Osteocyte (in vitro differentiated cells): ENCODE measurements around the gene ZCCHC7. TPM values are rescaled to one million over a fixed set of nuclear protein-coding genes. Genes with fewer than 3 reads are reported as not detected.

Source experiments
- DNase-seq: peaks from one replicate; pipeline ENCODE4 v3.0.0; 2021; ENCODE audit warnings: mixed read lengths; ENCODE audit not compliant: unreplicated experiment; ENCODE audit errors: extremely low spot score
- H3K27ac Mint-ChIP-seq: one replicate; pipeline ENCODE4 v1.8.0; 2021; ENCODE audit warnings: mild to moderate bottlenecking, mixed read lengths; ENCODE audit not compliant: unreplicated experiment
- H3K27me3 Mint-ChIP-seq: one replicate; pipeline ENCODE4 v1.8.0; 2021; ENCODE audit warnings: mixed read lengths; ENCODE audit not compliant: unreplicated experiment
- H3K36me3 Mint-ChIP-seq: one replicate; pipeline ENCODE4 v1.8.0; 2021; ENCODE audit warnings: mixed read lengths; ENCODE audit not compliant: unreplicated experiment
- H3K4me1 Mint-ChIP-seq: one replicate; pipeline ENCODE4 v1.8.0; 2021; ENCODE audit warnings: mixed read lengths; ENCODE audit not compliant: unreplicated experiment
- H3K4me3 Mint-ChIP-seq: one replicate; pipeline ENCODE4 v1.8.0; 2021; ENCODE audit warnings: mild to moderate bottlenecking, moderate library complexity, mixed read lengths; ENCODE audit not compliant: unreplicated experiment
- H3K9me3 Mint-ChIP-seq: one replicate; pipeline ENCODE4 v1.8.0; 2021; ENCODE audit warnings: mixed read lengths; ENCODE audit not compliant: unreplicated experiment
- total RNA-seq: library from RNA; stranded (reverse); gene quantifications from 2 replicates; pipeline ENCODE4 v1.2.1, GENCODE V29; 2021
- TF ChIP-seq, protein P1 (sequence below): fragments of 200-600 bp; sonication (generic); IDR thresholded peaks from 2 replicates; pipeline ENCODE4 v1.5.0; 2021; ENCODE audit warnings: antibody characterized with exemption, mild to moderate bottlenecking, moderate library complexity

The ZCCHC7 gene
- total RNA-seq, 1 donor from 2014 or later: 22.8 TPM

DNA sequence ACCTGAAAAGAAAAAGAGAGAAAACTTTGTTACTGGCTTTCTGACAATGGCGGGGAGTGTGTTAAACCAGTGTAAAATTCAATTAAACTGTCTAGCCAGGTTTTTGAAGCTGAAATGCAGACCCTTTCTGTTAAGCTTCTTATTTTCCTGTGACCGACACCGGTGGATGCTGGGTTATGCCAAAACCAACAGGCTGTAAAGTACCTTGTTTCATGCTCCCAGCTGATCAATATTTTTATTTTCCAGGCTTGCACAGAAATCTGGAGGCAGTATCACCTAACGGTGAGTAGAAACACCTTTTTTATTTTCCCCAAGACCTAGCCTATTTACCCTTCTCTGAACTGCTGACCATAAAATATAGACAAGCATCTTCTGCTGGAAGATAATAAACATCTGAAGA, 207.2 kb downstream of the ZCCHC7 start:
- DNase-seq: no peak
- H3K36me3 Mint-ChIP-seq: peaks cover 6% of the 10 kb centered on the region
- TF ChIP-seq, protein P1, sequence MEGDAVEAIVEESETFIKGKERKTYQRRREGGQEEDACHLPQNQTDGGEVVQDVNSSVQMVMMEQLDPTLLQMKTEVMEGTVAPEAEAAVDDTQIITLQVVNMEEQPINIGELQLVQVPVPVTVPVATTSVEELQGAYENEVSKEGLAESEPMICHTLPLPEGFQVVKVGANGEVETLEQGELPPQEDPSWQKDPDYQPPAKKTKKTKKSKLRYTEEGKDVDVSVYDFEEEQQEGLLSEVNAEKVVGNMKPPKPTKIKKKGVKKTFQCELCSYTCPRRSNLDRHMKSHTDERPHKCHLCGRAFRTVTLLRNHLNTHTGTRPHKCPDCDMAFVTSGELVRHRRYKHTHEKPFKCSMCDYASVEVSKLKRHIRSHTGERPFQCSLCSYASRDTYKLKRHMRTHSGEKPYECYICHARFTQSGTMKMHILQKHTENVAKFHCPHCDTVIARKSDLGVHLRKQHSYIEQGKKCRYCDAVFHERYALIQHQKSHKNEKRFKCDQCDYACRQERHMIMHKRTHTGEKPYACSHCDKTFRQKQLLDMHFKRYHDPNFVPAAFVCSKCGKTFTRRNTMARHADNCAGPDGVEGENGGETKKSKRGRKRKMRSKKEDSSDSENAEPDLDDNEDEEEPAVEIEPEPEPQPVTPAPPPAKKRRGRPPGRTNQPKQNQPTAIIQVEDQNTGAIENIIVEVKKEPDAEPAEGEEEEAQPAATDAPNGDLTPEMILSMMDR: no peak
- H3K9me3 Mint-ChIP-seq: no peaks in the 10 kb centered on the region
- no peak overlapping the region for H3K27ac Mint-ChIP-seq
- peaks cover 19% of the 10 kb centered on the region for H3K4me1 Mint-ChIP-seq
- H3K4me3 Mint-ChIP-seq: no peak overlapping the region
- H3K27me3 Mint-ChIP-seq: no peaks in the 10 kb centered on the region

GRCh38 chr9:37328556-37329227, 208.3 kb downstream of the ZCCHC7 start:
- no peak overlapping the region for H3K27ac Mint-ChIP-seq
- no peaks in the 10 kb centered on the region for H3K9me3 Mint-ChIP-seq
- H3K4me1 Mint-ChIP-seq: peaks cover 14% of the 10 kb centered on the region
- H3K4me3 Mint-ChIP-seq: no peak overlapping the region
- H3K36me3 Mint-ChIP-seq: peaks cover 6% of the 10 kb centered on the region
- TF ChIP-seq, protein P1: no peak
- no peak for DNase-seq
- no peaks in the 10 kb centered on the region for H3K27me3 Mint-ChIP-seq

DNA sequence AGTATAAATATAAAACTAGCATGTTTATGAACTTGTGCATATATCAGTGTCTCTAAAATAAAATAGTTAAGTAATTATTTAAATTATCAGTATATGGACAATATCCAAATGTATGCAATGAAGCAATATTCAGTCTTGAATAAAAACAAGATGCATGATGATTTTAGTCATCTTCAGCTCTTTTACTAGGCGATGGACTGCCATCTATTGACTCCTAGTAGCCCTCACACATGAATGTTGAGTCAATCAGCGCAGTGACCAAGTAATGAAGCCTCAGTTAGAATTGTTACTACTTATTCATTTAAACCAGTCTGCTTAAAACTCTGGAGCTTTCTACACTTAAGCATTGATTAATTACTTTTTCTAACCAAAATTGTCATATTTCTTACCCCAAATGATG, 209.2 kb downstream of the ZCCHC7 start:
- Mint-ChIP-seq H3K9me3 (no peaks in the 10 kb centered on the region), H3K4me1 (peaks cover 5% of the 10 kb centered on the region), H3K4me3 (no peak overlapping the region), H3K27me3 (no peaks in the 10 kb centered on the region), H3K36me3 (peaks cover 6% of the 10 kb centered on the region), H3K27ac (no peak overlapping the region)
- DNase-seq: no peak
- TF ChIP-seq, protein P1: peak; percentile 68

DNA sequence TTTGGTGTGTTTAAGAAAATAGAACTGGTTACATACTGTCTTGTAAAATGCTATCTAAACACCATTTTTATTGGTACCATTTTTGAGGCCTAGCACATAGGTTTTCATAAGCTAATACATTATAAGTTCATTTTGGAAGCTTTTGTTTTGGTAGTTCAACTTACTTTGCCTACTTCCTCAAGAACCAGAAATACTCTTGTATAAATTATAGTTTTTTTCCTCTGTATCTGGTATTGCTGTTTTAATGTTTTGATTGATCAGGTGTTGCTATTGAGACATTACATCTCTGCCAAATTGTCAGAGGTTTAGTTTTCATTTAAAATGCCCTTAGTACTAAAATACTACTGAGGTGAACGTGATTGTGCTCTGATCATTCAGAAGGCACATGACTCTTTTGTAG, 211.5 kb downstream of the ZCCHC7 start:
- Mint-ChIP-seq H3K4me1 (no peaks in the 10 kb centered on the region), H3K36me3 (peaks cover 6% of the 10 kb centered on the region), H3K4me3 (no peak overlapping the region), H3K9me3 (no peaks in the 10 kb centered on the region), H3K27me3 (no peaks in the 10 kb centered on the region), H3K27ac (no peak overlapping the region)
- no peak for DNase-seq
- TF ChIP-seq, protein P1: no peak

DNA sequence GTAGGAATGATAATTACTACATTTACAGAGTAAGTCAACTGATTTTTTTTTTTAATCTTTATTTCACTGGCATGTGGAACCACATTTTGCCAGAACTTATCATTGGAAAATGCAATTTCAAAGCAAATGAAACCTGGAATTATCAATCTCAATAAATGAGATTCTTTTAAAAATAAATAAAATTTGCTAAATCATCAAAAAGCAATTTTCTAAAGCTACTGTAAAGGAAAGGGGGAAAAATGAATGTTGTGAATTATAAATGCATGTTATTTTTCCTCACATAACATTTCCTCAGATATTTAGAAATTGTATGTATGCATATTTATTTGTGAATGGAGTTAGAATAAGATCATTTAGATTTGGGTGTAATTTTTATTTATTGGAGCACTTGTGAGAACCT, 212.2 kb downstream of the ZCCHC7 start:
- H3K36me3 Mint-ChIP-seq: peaks cover 3% of the 10 kb centered on the region
- H3K27me3 Mint-ChIP-seq: no peaks in the 10 kb centered on the region
- H3K27ac Mint-ChIP-seq: no peak overlapping the region
- DNase-seq: no peak
- H3K4me3 Mint-ChIP-seq: no peak overlapping the region
- H3K4me1 Mint-ChIP-seq: no peaks in the 10 kb centered on the region
- H3K9me3 Mint-ChIP-seq: no peaks in the 10 kb centered on the region
- TF ChIP-seq, protein P1: no peak
